GM19099 (cell line): ENCODE measurements around the gene SGCD.

Experiments
- POLR2A ChIP-seq: IDR thresholded peaks from 3 replicates; pipeline ENCODE4 v1.6.1; 2011; ENCODE audit warnings: low read depth; ENCODE audit not compliant: insufficient read length; ENCODE audit errors: extremely low read depth

SGCD gene

DNA sequence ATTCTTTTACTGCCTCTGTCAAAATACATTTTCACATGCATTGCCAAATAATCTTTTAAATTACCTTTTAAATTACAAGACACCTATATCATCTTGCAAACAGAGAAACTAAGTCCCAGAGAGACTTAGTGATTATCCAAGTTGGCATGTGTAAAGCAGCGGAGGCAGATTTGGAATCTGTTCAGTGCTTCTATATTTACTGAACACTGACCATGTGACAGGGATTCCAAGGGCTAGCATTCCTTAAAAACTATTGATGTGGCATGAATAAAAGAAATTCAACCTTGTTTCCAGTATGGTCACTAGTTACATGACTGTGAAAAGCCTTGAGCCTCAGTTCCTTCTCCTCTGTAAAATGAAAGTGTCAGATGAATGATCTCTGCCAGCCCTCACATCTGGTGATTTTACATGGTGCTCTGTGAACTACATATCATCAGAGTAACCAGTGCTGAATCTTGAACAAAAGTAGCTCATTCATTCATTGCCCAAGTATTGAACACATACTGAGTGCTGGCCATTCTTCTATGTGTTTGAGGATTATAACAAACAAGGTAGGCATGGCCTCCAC lies 451.3 kb downstream of the SGCD start:
- no peak for TF ChIP-seq POLR2A

DNA sequence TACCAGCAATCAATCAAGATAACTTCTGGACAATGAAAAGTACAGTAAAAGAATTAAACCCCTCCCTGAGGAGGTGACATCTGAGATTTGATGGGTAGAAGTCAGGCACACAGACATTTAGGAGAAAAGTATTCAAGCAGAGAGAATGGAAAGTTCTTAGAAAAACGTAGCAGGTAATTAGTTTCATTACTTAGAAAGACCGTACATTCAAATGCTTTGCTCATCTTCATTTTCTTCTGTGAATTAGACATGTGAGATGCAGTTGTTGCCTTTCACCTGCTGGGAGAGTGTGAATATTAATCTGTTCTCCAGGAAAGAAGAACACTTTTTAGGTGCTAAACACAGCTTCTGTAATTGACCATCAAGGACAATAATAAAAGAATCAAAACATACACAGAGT lies 451.8 kb downstream of the SGCD start:
- no peak for TF ChIP-seq POLR2A

DNA sequence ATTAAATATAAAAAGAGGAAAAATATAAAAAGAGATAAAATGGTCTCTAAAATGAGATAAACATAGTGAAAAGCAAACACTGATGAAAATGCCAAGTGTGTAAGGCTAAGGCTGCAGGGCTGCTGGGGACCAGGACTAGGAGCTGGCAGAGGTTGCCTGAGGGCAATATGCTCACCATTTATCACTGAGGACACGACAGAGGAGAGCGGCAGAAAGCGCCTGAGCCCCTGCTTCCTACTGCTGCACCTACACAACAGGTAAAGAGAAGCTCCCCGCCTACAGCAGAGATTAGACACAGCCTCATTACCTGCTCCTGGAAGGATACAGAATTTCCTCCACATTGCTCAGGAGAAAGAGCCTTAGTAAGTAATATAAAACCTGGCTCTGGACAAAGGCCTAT lies 452.5 kb downstream of the SGCD start:
- TF ChIP-seq POLR2A, result no peak

GRCh38 chr5:156783092-156783491 lies 456.1 kb downstream of the SGCD start:
- TF ChIP-seq POLR2A, result no peak

GRCh38 chr5:156794687-156795086 lies 467.7 kb downstream of the SGCD start:
- TF ChIP-seq POLR2A, result no peak

DNA sequence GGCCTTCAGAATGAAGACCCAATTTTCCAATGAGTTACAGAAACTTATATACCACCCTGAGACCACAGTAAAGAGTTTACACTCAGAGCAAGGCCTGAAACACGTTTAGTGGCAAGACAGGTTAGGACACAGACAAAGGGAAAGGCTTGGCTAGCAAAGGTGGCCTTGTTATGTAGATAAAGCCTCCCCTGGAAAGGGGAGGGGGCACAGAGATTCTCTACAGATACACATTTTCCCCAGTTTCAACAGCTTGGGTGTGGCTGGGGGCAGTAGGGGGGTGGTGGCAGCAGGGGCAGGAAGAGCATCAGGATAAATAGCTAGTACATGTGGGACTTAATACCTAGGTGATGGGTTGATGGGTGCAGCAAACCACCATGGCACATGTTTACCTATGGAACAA lies 471.2 kb downstream of the SGCD start:
- TF ChIP-seq POLR2A, result no peak

- no peak for TF ChIP-seq POLR2A
These were observed 472.2 kb downstream of the SGCD start for GRCh38 chr5:156799171-156799570.

DNA sequence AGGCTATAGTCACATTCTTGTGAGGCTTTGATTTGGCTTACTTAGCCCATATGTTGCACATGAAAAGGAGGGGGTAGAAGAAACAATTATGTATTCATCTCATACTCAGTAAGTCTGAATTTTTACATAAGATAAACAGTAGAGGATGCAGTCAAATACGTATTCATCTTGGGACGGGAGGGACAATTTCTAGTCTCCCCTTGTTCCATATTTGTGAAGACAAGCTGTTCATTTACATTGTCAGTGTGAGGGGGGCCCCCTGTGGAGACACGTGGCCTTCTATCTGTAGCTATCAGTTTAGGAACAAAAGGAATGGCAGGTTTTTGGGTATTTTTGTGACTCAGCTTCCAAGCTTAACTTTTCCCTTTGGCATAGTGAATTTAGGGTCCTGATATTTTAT lies 474.0 kb downstream of the SGCD start:
- no peak for TF ChIP-seq POLR2A

- no peak for TF ChIP-seq POLR2A
These were observed 475.5 kb downstream of the SGCD start for GRCh38 chr5:156802501-156802900.

GRCh38 chr5:156803404-156803803 lies 476.4 kb downstream of the SGCD start:
- no peak for TF ChIP-seq POLR2A

GRCh38 chr5:156812959-156813358 lies 486.0 kb downstream of the SGCD start:
- no peak for TF ChIP-seq POLR2A

- no peak for TF ChIP-seq POLR2A
These were observed 489.1 kb downstream of the SGCD start for GRCh38 chr5:156815988-156816599.
